ENCODE data around the gene DSCAM. TPM values are rescaled to one million over a fixed set of nuclear protein-coding genes. Genes with fewer than 3 reads are reported as not detected.

DSCAM gene
- total and polyA plus RNA-seq, 2 donors (not counting 3 experiments of a cell fraction or from before 2014, with no cell fraction given), result not detected

DNA sequence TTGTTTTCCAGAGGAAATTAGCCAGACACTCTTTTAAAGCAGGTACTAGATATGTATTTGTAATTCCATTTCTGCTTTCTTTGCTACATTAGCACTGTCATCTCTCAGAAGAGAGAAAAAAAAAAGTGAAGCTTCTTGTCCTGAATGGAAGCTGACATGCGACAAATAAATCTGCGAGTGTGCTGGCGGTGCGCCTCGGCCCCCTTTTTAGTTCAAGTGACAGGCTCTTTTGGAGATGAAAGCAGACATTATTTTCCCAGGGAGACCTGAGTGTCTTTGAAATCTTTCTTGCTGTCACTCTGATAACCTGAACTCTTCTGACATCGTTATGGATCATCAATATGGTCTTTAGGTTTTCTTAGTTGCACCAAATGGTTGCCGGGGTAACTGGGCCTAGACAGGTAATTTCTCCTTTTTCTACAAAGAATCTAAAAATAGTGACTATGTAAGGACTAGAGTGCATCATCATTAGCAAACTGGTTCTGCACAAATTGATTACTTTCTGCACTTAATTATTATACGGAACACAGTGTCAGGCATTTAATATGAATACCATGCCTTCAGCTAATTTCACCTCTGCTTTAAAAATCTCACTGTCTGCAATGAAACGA is 501.1 kb downstream of the DSCAM start:
- CTCF ChIA-PET, result no interaction called here
- intact Hi-C loops (cut with micrococcal nuclease), result no loop called here
- Histone ChIP-seq H3K9me1 (replicated peaks; ENCODE audit: control insufficient read depth, extremely low read depth, insufficient read depth, low read length) (no peaks in the 10 kb centered on the region), H3K79me2 (ENCODE audit: control insufficient read depth, insufficient read depth, low read length) (no peaks in the 10 kb centered on the region), H3K27ac (ENCODE audit: insufficient read depth, low read depth, low read length) (no peak overlapping the region), H4K20me1 (replicated peaks; ENCODE audit: control insufficient read depth, extremely low read depth, insufficient read depth, low read length) (no peaks in the 10 kb centered on the region), H3K4me2 (ENCODE audit: insufficient read depth, low read length) (no peak overlapping the region), H3K36me3 (ENCODE audit: control insufficient read depth in 2 of 2, extremely low read depth in 1 of 2, insufficient read depth in 2 of 2, low read length in 2 of 2) (no peaks in the 10 kb centered on the region), H3K9me3 (replicated peaks; ENCODE audit: control insufficient read depth, insufficient read depth, low read length) (no peaks in the 10 kb centered on the region), H2AFZ (ENCODE audit: low read depth, low read length) (no peak overlapping the region), H3K27me3 (ENCODE audit: control insufficient read depth in 2 of 2, insufficient read depth in 2 of 2, low read length in 2 of 2) (no peaks in the 10 kb centered on the region), H3K9ac (replicated peaks; ENCODE audit: extremely low read depth, insufficient read depth, low read length) (no peak overlapping the region), H3K4me1 (ENCODE audit: control insufficient read depth, extremely low read depth, insufficient read depth, low read length) (no peaks in the 10 kb centered on the region), H3K4me3 (replicated peaks in 1 of 3; ENCODE audit: insufficient read depth in 1 of 3, low read depth in 1 of 3, low read length in 3 of 3) (no peak overlapping the region)
- dilution Hi-C loops (cut with MboI; ENCODE audit: extremely low pct_ligation_motif_present, low sequenced_read_pairs), result no loop called here
- FAIRE-seq (no peak), DNase-seq (ENCODE audit: low read depth, low spot score) (no peak)
- no TSS peak for BruUV-seq (replicated peaks)
- POLR2A ChIA-PET, result no interaction called here
- TF ChIP-seq POLR2AphosphoS5 (IDR thresholded peaks at IDR 0.05; ENCODE audit: insufficient read depth, low read depth, low read length), result no peak
- no peak for TF ChIP-seq JUN (IDR thresholded peaks at IDR 0.05; ENCODE audit: borderline replicate concordance, insufficient read depth, insufficient read length, low read depth)
- no peak for TF ChIP-seq MYC (IDR thresholded peaks at IDR 0.05; ENCODE audit: low read depth, low read length)
- TF ChIP-seq CTCF (IDR thresholded peaks at IDR 0.05; ENCODE audit: extremely low read depth in 1 of 2, insufficient read depth in 1 of 2, low read depth in 1 of 2, low read length in 2 of 2), result no peak
- TF ChIP-seq MAX (IDR thresholded peaks at IDR 0.05; ENCODE audit: insufficient read depth, insufficient read length), result no peak
- no peak for TF ChIP-seq POLR2A (IDR thresholded peaks at IDR 0.05; ENCODE audit: low read depth, low read length)
- TF ChIP-seq FOS (IDR thresholded peaks at IDR 0.05; ENCODE audit: borderline replicate concordance, insufficient read depth, low read length), result no peak
- no peak for TF ChIP-seq EZH2 (IDR thresholded peaks at IDR 0.05; ENCODE audit: borderline replicate concordance, low read depth, low read length, severe bottlenecking)
- TF ChIP-seq GATA2 (IDR thresholded peaks at IDR 0.05; ENCODE audit: insufficient read depth, insufficient read length, low read depth, low read length), result no peak
